ENCODE data around the gene RMND1. TPM values are rescaled to one million over a fixed set of nuclear protein-coding genes. Genes with fewer than 3 reads are reported as not detected.

Gene RMND1, protein sequence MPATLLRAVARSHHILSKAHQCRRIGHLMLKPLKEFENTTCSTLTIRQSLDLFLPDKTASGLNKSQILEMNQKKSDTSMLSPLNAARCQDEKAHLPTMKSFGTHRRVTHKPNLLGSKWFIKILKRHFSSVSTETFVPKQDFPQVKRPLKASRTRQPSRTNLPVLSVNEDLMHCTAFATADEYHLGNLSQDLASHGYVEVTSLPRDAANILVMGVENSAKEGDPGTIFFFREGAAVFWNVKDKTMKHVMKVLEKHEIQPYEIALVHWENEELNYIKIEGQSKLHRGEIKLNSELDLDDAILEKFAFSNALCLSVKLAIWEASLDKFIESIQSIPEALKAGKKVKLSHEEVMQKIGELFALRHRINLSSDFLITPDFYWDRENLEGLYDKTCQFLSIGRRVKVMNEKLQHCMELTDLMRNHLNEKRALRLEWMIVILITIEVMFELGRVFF
- total RNA-seq (2014; rRNA removed; shearing (Covaris generic)) (29.9 and 31.1 TPM in 2 replicates), polyA plus RNA-seq (2016; fragmentation: Nextera tagmentation; extraction: Ambion mirVana) (25.6 and 30.6 TPM in 2 replicates)

GRCh38 chr6:151451950-151452749 is at the start of gene RMND1:
Gene RMND1 (minus strand): TSS chr6:151452126. CDS start chr6:151445811, 6,315 bp downstream.
- peak within 1 kb of the TSS; percentile 86 for H3K27ac ChIP-seq
- in situ Hi-C loops (cut with MboI), result no loop called here
- no peaks in the 10 kb centered on the region for H3K9me3 ChIP-seq (ENCODE audit: low read depth)
- H3K36me3 ChIP-seq (ENCODE audit: low read depth), result no peaks in the 10 kb centered on the region
- peak; percentile 100 for DNase-seq
- H2AFZ ChIP-seq, result peak within 1 kb of the TSS; percentile 95
- H3K79me2 ChIP-seq (ENCODE audit: insufficient read depth), result peaks cover 86% of the 10 kb centered on the region
- peak within 1 kb of the TSS; percentile 90 for H3K9ac ChIP-seq
- H3K4me1 ChIP-seq (ENCODE audit: insufficient read depth), result peaks cover 13% of the 10 kb centered on the region
- TF ChIP-seq EZH2phosphoT487 (IDR thresholded peaks at IDR 0.05; ENCODE audit: insufficient read depth, low read depth), result no peak
- no peak for TF ChIP-seq EZH2 (IDR thresholded peaks at IDR 0.05; ENCODE audit: insufficient read depth, poor library complexity, severe bottlenecking)
- peak within 1 kb of the TSS; percentile 97 for H3K4me2 ChIP-seq (ENCODE audit: unreplicated experiment)
- H3F3A ChIP-seq (ENCODE audit: insufficient read depth), result peaks cover 19% of the 10 kb centered on the region; the same call in 1 of the 2 replicates
- no peaks in the 10 kb centered on the region for H3K27me3 ChIP-seq (replicated peaks; ENCODE audit: insufficient read depth)
- H3K9me2 ChIP-seq (ENCODE audit: insufficient read depth), result no peaks in the 10 kb centered on the region
- H4K20me1 ChIP-seq (ENCODE audit: insufficient read depth), result no peaks in the 10 kb centered on the region
- H3K4me3 ChIP-seq, result peak within 1 kb of the TSS; percentile 89
- WGBS, 2 experiments (ENCODE audit: low coverage in 1 of 2, low lambda C conversion rate in 2 of 2, missing lambda C conversion rate in 2 of 2), result 1% methylated on average over 62 of the region's 74 CpGs

DNA sequence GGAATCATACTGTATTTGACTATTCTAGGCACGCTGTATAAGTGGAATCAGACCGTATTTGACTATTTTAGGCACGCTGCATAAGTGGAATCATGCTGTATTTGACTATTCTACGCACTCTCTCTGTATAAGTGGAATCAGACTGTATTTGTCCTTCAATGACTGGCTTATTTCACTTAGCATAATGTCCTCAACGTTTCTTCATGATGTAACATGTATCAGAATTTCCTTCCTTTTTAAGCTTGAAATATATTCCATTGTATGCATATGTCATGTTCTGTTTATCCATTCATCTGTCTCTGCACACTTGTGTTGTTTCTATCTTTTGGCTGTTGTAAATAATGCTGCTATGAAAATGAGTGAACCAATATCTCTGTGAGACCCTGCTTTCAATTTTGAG is 47.6 kb upstream of the RMND1 start:
- TF ChIP-seq EZH2 (IDR thresholded peaks at IDR 0.05; ENCODE audit: insufficient read depth, poor library complexity, severe bottlenecking) (no peak), EZH2phosphoT487 (IDR thresholded peaks at IDR 0.05; ENCODE audit: insufficient read depth, low read depth) (no peak)
- Histone ChIP-seq H3K9me3 (ENCODE audit: low read depth) (no peaks in the 10 kb centered on the region), H2AFZ (no peak overlapping the region), H3K4me3 (no peak overlapping the region), H3K36me3 (ENCODE audit: low read depth) (no peaks in the 10 kb centered on the region), H3K79me2 (ENCODE audit: insufficient read depth) (no peaks in the 10 kb centered on the region), H3K9me2 (ENCODE audit: insufficient read depth) (no peaks in the 10 kb centered on the region), H3F3A (ENCODE audit: insufficient read depth) (no peaks in the 10 kb centered on the region), H3K9ac (no peak overlapping the region), H3K4me1 (ENCODE audit: insufficient read depth) (0 out of 2 replicates have a peak, but pooled peaks cover 6% of the 10 kb centered on the region), H4K20me1 (ENCODE audit: insufficient read depth) (no peaks in the 10 kb centered on the region), H3K27me3 (replicated peaks; ENCODE audit: insufficient read depth) (no peaks in the 10 kb centered on the region), H3K27ac (no peak overlapping the region), H3K4me2 (ENCODE audit: unreplicated experiment) (no peak overlapping the region)
- DNase-seq, result no peak
- in situ Hi-C loops (cut with MboI), result no loop called here
- WGBS, 2 experiments (ENCODE audit: low coverage in 1 of 2, low lambda C conversion rate in 2 of 2, missing lambda C conversion rate in 2 of 2), result 61 to 78% methylated on average over 5 of the region's 5 CpGs

GRCh38 chr6:151498327-151498726 is 46.4 kb upstream of the RMND1 start:
- 89 to 96% methylated on average over 1 of the region's 1 CpG for WGBS, 2 experiments (ENCODE audit: low coverage in 1 of 2, low lambda C conversion rate in 2 of 2, missing lambda C conversion rate in 2 of 2)

DNA sequence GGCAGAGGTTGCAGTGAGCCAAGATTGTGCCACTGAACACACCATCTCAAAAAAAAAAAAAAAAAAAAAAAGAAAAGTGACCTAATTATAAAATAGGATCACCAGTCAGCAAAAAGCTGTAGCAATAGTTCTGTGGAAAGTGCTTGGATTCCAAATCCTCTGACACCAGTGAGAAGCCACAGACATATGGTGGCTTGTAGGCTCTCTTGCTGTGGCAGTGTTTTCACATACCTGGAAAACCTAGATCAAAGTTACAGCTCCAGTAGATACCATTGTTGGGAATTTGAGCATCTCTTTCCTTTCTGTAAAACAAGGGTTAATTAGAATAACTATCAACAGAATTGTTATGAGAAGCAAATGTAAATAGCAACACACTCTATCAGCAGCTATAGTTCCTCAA is 46.0 kb upstream of the RMND1 start:
- in situ Hi-C loops (cut with MboI), result no loop called here
- no peaks in the 10 kb centered on the region for H3K79me2 ChIP-seq (ENCODE audit: insufficient read depth)
- H3K4me3 ChIP-seq, result no peak overlapping the region
- H3K9me2 ChIP-seq (ENCODE audit: insufficient read depth), result no peaks in the 10 kb centered on the region
- no peak overlapping the region for H3K4me2 ChIP-seq (ENCODE audit: unreplicated experiment)
- no peaks in the 10 kb centered on the region for H3K36me3 ChIP-seq (ENCODE audit: low read depth)
- H2AFZ ChIP-seq, result no peak overlapping the region
- H4K20me1 ChIP-seq (ENCODE audit: insufficient read depth), result no peaks in the 10 kb centered on the region
- H3K9ac ChIP-seq, result no peak overlapping the region
- no peak for DNase-seq
- no peak overlapping the region for H3K27ac ChIP-seq
- H3K9me3 ChIP-seq (ENCODE audit: low read depth), result no peaks in the 10 kb centered on the region
- TF ChIP-seq EZH2phosphoT487 (IDR thresholded peaks at IDR 0.05; ENCODE audit: insufficient read depth, low read depth) (no peak), EZH2 (IDR thresholded peaks at IDR 0.05; ENCODE audit: insufficient read depth, poor library complexity, severe bottlenecking) (no peak)
- peaks cover 6% of the 10 kb centered on the region; the same call in 1 of the 2 replicates for H3K4me1 ChIP-seq (ENCODE audit: insufficient read depth)
- H3F3A ChIP-seq (ENCODE audit: insufficient read depth), result no peaks in the 10 kb centered on the region
- H3K27me3 ChIP-seq (replicated peaks; ENCODE audit: insufficient read depth), result no peaks in the 10 kb centered on the region

More at GRCh38 chr6:151498327-151498726, 46.4 kb upstream of the RMND1 start:
- Histone ChIP-seq H3K27me3 (replicated peaks; ENCODE audit: insufficient read depth) (no peaks in the 10 kb centered on the region), H3K36me3 (ENCODE audit: low read depth) (no peaks in the 10 kb centered on the region), H3K9ac (no peak overlapping the region), H3F3A (ENCODE audit: insufficient read depth) (no peaks in the 10 kb centered on the region), H3K27ac (no peak overlapping the region), H3K9me2 (ENCODE audit: insufficient read depth) (no peaks in the 10 kb centered on the region), H3K4me2 (ENCODE audit: unreplicated experiment) (no peak overlapping the region), H3K79me2 (ENCODE audit: insufficient read depth) (no peaks in the 10 kb centered on the region), H3K4me1 (ENCODE audit: insufficient read depth) (peaks cover 6% of the 10 kb centered on the region; the same call in 1 of the 2 replicates), H2AFZ (no peak overlapping the region), H4K20me1 (ENCODE audit: insufficient read depth) (no peaks in the 10 kb centered on the region), H3K9me3 (ENCODE audit: low read depth) (no peaks in the 10 kb centered on the region), H3K4me3 (no peak overlapping the region)
- DNase-seq, result peak; percentile 11
- in situ Hi-C loops (cut with MboI), result no loop called here
- TF ChIP-seq EZH2 (IDR thresholded peaks at IDR 0.05; ENCODE audit: insufficient read depth, poor library complexity, severe bottlenecking) (no peak), EZH2phosphoT487 (IDR thresholded peaks at IDR 0.05; ENCODE audit: insufficient read depth, low read depth) (no peak)
